ENCODE data around the gene TP53BP2.

Gene TP53BP2

DNA sequence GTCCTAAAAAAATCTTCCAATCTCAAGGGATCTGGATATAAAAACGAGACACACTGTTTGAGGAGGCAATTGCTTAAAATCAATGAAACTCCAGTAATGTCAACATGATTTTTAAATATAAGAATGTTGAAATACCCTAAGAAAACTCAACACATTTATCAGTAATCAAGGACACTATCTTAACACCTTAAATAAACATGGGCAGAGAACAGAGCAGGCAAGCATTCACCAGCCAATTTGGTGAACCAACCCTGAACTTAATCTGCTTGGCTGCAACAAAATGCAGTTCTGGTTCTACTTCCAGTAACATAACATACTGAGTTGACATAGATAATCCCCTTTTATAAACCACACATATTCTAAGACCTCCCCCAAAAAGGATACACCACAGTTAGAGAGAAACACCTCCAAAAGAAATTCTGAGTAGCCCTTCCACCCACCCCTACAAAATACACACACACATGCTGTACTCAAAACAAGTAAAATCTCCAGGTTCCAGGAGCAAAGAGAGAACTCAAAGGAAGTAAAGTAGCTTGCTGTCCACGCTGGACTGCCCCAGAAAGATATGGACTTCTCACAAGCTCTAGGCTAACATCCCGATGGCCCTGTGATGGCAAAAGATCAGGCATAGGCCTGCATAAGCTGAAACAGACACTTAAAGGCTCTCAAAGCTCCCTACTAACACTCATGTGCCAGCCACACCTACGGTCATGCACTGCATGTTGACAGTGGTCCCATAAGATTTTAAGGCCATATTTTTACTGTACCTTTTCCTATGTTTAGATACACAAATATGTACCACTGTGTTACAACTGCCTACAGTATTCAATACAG lies 30.5 kb downstream of the TP53BP2 start:
- Histone ChIP-seq H3K79me2 (ENCODE audit: insufficient read depth, low read length) (peaks cover 25% of the 10 kb centered on the region), H3K4me2 (ENCODE audit: low read depth, low read length, poor library complexity, severe bottlenecking) (no peak overlapping the region)

DNA sequence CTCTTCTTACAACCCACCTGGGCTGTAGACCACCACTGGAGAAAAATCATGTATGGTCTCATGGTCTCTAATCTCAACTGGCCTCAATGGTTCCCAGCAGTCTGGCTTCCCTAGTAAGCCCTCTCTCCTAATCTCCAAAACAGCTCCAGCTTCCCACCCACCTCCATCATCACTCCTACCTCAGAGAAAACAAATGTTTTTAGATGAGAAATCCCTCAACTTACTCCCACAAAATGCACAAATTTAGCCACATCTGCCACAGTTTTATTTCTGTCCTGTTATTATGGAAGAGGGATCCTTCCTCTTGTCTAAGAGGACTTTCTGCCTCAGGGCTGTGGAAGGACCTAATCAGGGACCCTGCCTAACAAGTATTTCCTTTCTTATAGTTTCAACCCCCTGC lies 32.1 kb downstream of the TP53BP2 start:
- Histone ChIP-seq H3K4me1 (ENCODE audit: insufficient read depth, low read length, poor library complexity, severe bottlenecking) (no peaks in the 10 kb centered on the region), H4K20me1 (ENCODE audit: insufficient read depth, low read length, poor library complexity, severe bottlenecking) (no peaks in the 10 kb centered on the region), H2AFZ (ENCODE audit: low read length) (no peak overlapping the region), H3K9ac (ENCODE audit: low read depth, low read length, poor library complexity, severe bottlenecking) (no peak overlapping the region), H3K27me3 (ENCODE audit: insufficient read depth, low read length, poor library complexity, severe bottlenecking) (no peaks in the 10 kb centered on the region), H3K4me3 (ENCODE audit: low read length, poor library complexity, severe bottlenecking) (no peak overlapping the region), H3K9me2 (replicated peaks; ENCODE audit: low read depth, low read length) (no peaks in the 10 kb centered on the region), H3K4me2 (ENCODE audit: low read depth, low read length, poor library complexity, severe bottlenecking) (no peak overlapping the region), H3F3A (ENCODE audit: low read depth) (no peaks in the 10 kb centered on the region), H3K79me2 (ENCODE audit: insufficient read depth, low read length) (peaks cover 19% of the 10 kb centered on the region), H3K9me3 (ENCODE audit: insufficient read depth, low read depth, low read length) (no peaks in the 10 kb centered on the region), H3K36me3 (ENCODE audit: insufficient read depth, low read length) (peaks cover 58% of the 10 kb centered on the region; the same call in 1 of the 2 replicates)
- no peak for TF ChIP-seq EZH2phosphoT487 (IDR thresholded peaks at IDR 0.05; ENCODE audit: borderline replicate concordance)
- TF ChIP-seq, protein P1, sequence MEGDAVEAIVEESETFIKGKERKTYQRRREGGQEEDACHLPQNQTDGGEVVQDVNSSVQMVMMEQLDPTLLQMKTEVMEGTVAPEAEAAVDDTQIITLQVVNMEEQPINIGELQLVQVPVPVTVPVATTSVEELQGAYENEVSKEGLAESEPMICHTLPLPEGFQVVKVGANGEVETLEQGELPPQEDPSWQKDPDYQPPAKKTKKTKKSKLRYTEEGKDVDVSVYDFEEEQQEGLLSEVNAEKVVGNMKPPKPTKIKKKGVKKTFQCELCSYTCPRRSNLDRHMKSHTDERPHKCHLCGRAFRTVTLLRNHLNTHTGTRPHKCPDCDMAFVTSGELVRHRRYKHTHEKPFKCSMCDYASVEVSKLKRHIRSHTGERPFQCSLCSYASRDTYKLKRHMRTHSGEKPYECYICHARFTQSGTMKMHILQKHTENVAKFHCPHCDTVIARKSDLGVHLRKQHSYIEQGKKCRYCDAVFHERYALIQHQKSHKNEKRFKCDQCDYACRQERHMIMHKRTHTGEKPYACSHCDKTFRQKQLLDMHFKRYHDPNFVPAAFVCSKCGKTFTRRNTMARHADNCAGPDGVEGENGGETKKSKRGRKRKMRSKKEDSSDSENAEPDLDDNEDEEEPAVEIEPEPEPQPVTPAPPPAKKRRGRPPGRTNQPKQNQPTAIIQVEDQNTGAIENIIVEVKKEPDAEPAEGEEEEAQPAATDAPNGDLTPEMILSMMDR (conservative IDR thresholded peaks at IDR 0.05; ENCODE audit: low read length), result no peak

More for the DNA sequence above, 30.5 kb downstream of the TP53BP2 start:
- H3K4me3 ChIP-seq (ENCODE audit: low read length, poor library complexity, severe bottlenecking), result no peak overlapping the region
- H3K27me3 ChIP-seq (ENCODE audit: insufficient read depth, low read length, poor library complexity, severe bottlenecking), result no peaks in the 10 kb centered on the region
- no peaks in the 10 kb centered on the region for H3K9me3 ChIP-seq (ENCODE audit: insufficient read depth, low read depth, low read length)
- H3K36me3 ChIP-seq (ENCODE audit: insufficient read depth, low read length), result peaks cover 61% of the 10 kb centered on the region; the same call in 1 of the 2 replicates
- TF ChIP-seq EZH2phosphoT487 (IDR thresholded peaks at IDR 0.05; ENCODE audit: borderline replicate concordance), result no peak
- TF ChIP-seq, protein P1 (conservative IDR thresholded peaks at IDR 0.05; ENCODE audit: low read length), result no peak
- no peaks in the 10 kb centered on the region for H3K4me1 ChIP-seq (ENCODE audit: insufficient read depth, low read length, poor library complexity, severe bottlenecking)
- H4K20me1 ChIP-seq (ENCODE audit: insufficient read depth, low read length, poor library complexity, severe bottlenecking), result no peaks in the 10 kb centered on the region
- H3K9ac ChIP-seq (ENCODE audit: low read depth, low read length, poor library complexity, severe bottlenecking), result no peak overlapping the region
- H3K9me2 ChIP-seq (replicated peaks; ENCODE audit: low read depth, low read length), result no peaks in the 10 kb centered on the region
- H3F3A ChIP-seq (ENCODE audit: low read depth), result no peaks in the 10 kb centered on the region
- H2AFZ ChIP-seq (ENCODE audit: low read length), result no peak overlapping the region

- Histone ChIP-seq H3K27me3 (ENCODE audit: insufficient read depth, low read length, poor library complexity, severe bottlenecking) (no peaks in the 10 kb centered on the region), H2AFZ (ENCODE audit: low read length) (no peak overlapping the region), H3K36me3 (ENCODE audit: insufficient read depth, low read length) (peaks cover 70% of the 10 kb centered on the region), H3K9ac (ENCODE audit: low read depth, low read length, poor library complexity, severe bottlenecking) (no peak overlapping the region), H3K9me3 (ENCODE audit: insufficient read depth, low read depth, low read length) (no peaks in the 10 kb centered on the region; the same call in 1 of the 2 replicates), H3K79me2 (ENCODE audit: insufficient read depth, low read length) (peaks cover 14% of the 10 kb centered on the region), H3K9me2 (replicated peaks; ENCODE audit: low read depth, low read length) (no peaks in the 10 kb centered on the region), H3K4me1 (ENCODE audit: insufficient read depth, low read length, poor library complexity, severe bottlenecking) (no peaks in the 10 kb centered on the region), H3K4me2 (ENCODE audit: low read depth, low read length, poor library complexity, severe bottlenecking) (no peak overlapping the region), H4K20me1 (ENCODE audit: insufficient read depth, low read length, poor library complexity, severe bottlenecking) (no peaks in the 10 kb centered on the region), H3K4me3 (ENCODE audit: low read length, poor library complexity, severe bottlenecking) (no peak overlapping the region), H3F3A (ENCODE audit: low read depth) (no peaks in the 10 kb centered on the region)
- TF ChIP-seq EZH2phosphoT487 (IDR thresholded peaks at IDR 0.05; ENCODE audit: borderline replicate concordance), result no peak
- TF ChIP-seq, protein P1 (conservative IDR thresholded peaks at IDR 0.05; ENCODE audit: low read length), result peak; percentile 68
Measured at GRCh38 chr1:223811634-223812101, 34.1 kb downstream of the TP53BP2 start.
